WTC11 (cell line): ENCODE results near the gene MTUS2. TPM values are rescaled to one million over a fixed set of nuclear protein-coding genes. Genes with fewer than 3 reads are reported as not detected.

Source experiments
- ATAC-seq: fragments of 200-7000 bp; cut with Tn5 transposase; 2 replicates; pipeline ENCODE4 v1.10.0; 2021; ENCODE audit warnings: mild to moderate bottlenecking, moderate library complexity
- CTCF ChIA-PET: fragments of 300-600 bp; sonication (Branson Sonifier 250); formaldehyde crosslinking; loops from one replicate; lab custom pipeline; 2021; ENCODE audit warnings: antibody characterized with exemption; lab: Charles Lee
- POLR2A ChIA-PET: fragments of 350-600 bp; sonication (Branson Sonifier 250); formaldehyde crosslinking; loops from one replicate; lab custom pipeline; 2021; ENCODE audit warnings: antibody characterized with exemption; lab: Charles Lee
- DNase-seq: peaks from one replicate; pipeline ENCODE4 v3.0.0; 2021; ENCODE audit warnings: low spot score
- H3K27ac Mint-ChIP-seq: 2 replicates; pipeline ENCODE4 v1.8.0; 2021; ENCODE audit warnings: mixed read lengths
- H3K27me3 Mint-ChIP-seq: 2 replicates; pipeline ENCODE4 v1.8.0; 2021; ENCODE audit warnings: low read depth, mild to moderate bottlenecking, moderate library complexity, mixed read lengths
- H3K36me3 Mint-ChIP-seq: 2 replicates; pipeline ENCODE4 v1.8.0; 2021; ENCODE audit warnings: mixed read lengths
- H3K4me1 Mint-ChIP-seq: 2 replicates; pipeline ENCODE4 v1.8.0; 2022; ENCODE audit warnings: mixed read lengths
- H3K4me3 Mint-ChIP-seq: 2 replicates; pipeline ENCODE4 v1.8.0; 2021; ENCODE audit warnings: mild to moderate bottlenecking, moderate library complexity, mixed read lengths
- H3K9me3 Mint-ChIP-seq: 2 replicates; pipeline ENCODE4 v1.8.0; 2021; ENCODE audit warnings: mixed read lengths
- ATF2 ChIP-seq: sonication (generic); formaldehyde crosslinking; IDR thresholded peaks from 2 replicates; pipeline ENCODE4 v1.8.1; 2022; ENCODE audit warnings: low read depth, missing genetic modification reagents, borderline replicate concordance
- CBFB ChIP-seq: sonication (generic); formaldehyde crosslinking; IDR thresholded peaks from 2 replicates; pipeline ENCODE4 v1.8.1; 2022; ENCODE audit warnings: mild to moderate bottlenecking, low read depth, missing genetic modification reagents
- CREB1 ChIP-seq: sonication (generic); formaldehyde crosslinking; IDR thresholded peaks from 2 replicates; pipeline ENCODE4 v1.8.0; 2023; ENCODE audit warnings: mild to moderate bottlenecking, missing genetic modification reagents
- CREM ChIP-seq: sonication (generic); formaldehyde crosslinking; IDR thresholded peaks from 2 replicates; pipeline ENCODE4 v1.8.1; 2022; ENCODE audit warnings: mild to moderate bottlenecking, missing genetic modification reagents, moderate library complexity
- E2F5 ChIP-seq: sonication (generic); formaldehyde crosslinking; IDR thresholded peaks from 2 replicates; pipeline ENCODE4 v1.8.1; 2022; ENCODE audit warnings: mild to moderate bottlenecking, moderate library complexity, missing genetic modification reagents
- ETV6 ChIP-seq: sonication (generic); formaldehyde crosslinking; IDR thresholded peaks from 2 replicates; pipeline ENCODE4 v1.8.1; 2022; ENCODE audit warnings: mild to moderate bottlenecking, missing genetic modification reagents
- GABPB1 ChIP-seq: sonication (generic); formaldehyde crosslinking; IDR thresholded peaks from 2 replicates; pipeline ENCODE4 v1.8.1; 2023; ENCODE audit warnings: mild to moderate bottlenecking, missing genetic modification reagents
- GRHL2 ChIP-seq: fragments of 250-450 bp; sonication (Bioruptor Pico); IDR thresholded peaks from 2 replicates; pipeline ENCODE4 v1.8.0; 2022; ENCODE audit warnings: mild to moderate bottlenecking, moderate library complexity; ENCODE audit not compliant: insufficient replicate concordance, severe bottlenecking
- JAZF1 ChIP-seq: fragments of 250-450 bp; sonication (Bioruptor Pico); IDR thresholded peaks from 2 replicates; pipeline ENCODE4 v1.9.0; 2021; ENCODE audit warnings: moderate library complexity, mild to moderate bottlenecking, inconsistent platforms
- KAT7 ChIP-seq: sonication (generic); formaldehyde crosslinking; IDR thresholded peaks from 2 replicates; pipeline ENCODE4 v1.8.1; 2023; ENCODE audit warnings: missing genetic modification reagents, mild to moderate bottlenecking, borderline replicate concordance
- MLX ChIP-seq: sonication (generic); formaldehyde crosslinking; IDR thresholded peaks from 2 replicates; pipeline ENCODE4 v1.8.1; 2023; ENCODE audit warnings: mild to moderate bottlenecking, missing genetic modification reagents, moderate library complexity
- MXD4 ChIP-seq: fragments of 250-450 bp; sonication (Bioruptor Pico); IDR thresholded peaks from 2 replicates; pipeline ENCODE4 v1.8.0; 2021; ENCODE audit warnings: mild to moderate bottlenecking, moderate library complexity, borderline replicate concordance
- MYBL2 ChIP-seq: sonication (generic); formaldehyde crosslinking; IDR thresholded peaks from 2 replicates; pipeline ENCODE4 v1.8.1; 2023; ENCODE audit warnings: mild to moderate bottlenecking, moderate library complexity, missing genetic modification reagents
- NR1H2 ChIP-seq: sonication (generic); formaldehyde crosslinking; IDR thresholded peaks from 2 replicates; pipeline ENCODE4 v1.9.0; 2021; ENCODE audit warnings: mild to moderate bottlenecking, moderate library complexity, missing genetic modification reagents
- NR2C2 ChIP-seq: sonication (generic); formaldehyde crosslinking; IDR thresholded peaks from 2 replicates; pipeline ENCODE4 v1.8.0; 2022; ENCODE audit warnings: mild to moderate bottlenecking, missing genetic modification reagents
- RELA ChIP-seq: sonication (generic); formaldehyde crosslinking; IDR thresholded peaks from 2 replicates; pipeline ENCODE4 v1.8.1; 2022; ENCODE audit warnings: missing genetic modification reagents, mild to moderate bottlenecking, borderline replicate concordance
- TEAD1 ChIP-seq: sonication (generic); formaldehyde crosslinking; IDR thresholded peaks from 2 replicates; pipeline ENCODE4 v1.8.0; 2022; ENCODE audit warnings: mild to moderate bottlenecking, missing genetic modification reagents
- USF1 ChIP-seq: sonication (generic); formaldehyde crosslinking; IDR thresholded peaks from 2 replicates; pipeline ENCODE4 v1.8.0; 2022; ENCODE audit warnings: mild to moderate bottlenecking, missing genetic modification reagents
- ZBTB21 ChIP-seq: sonication (generic); formaldehyde crosslinking; IDR thresholded peaks from 2 replicates; pipeline ENCODE4 v1.8.1; 2023; ENCODE audit warnings: mild to moderate bottlenecking, missing genetic modification reagents, borderline replicate concordance
- ZMAT4 ChIP-seq: fragments of 250-450 bp; sonication (Bioruptor Pico); IDR thresholded peaks from 2 replicates; pipeline ENCODE4 v1.9.0; 2021; ENCODE audit warnings: mild to moderate bottlenecking
- ZNF138 ChIP-seq: sonication (generic); formaldehyde crosslinking; conservative IDR thresholded peaks from 2 replicates; pipeline ENCODE4 v1.8.1; 2022; ENCODE audit warnings: mild to moderate bottlenecking, moderate library complexity, missing genetic modification reagents
- ZNF281 ChIP-seq: sonication (generic); formaldehyde crosslinking; IDR thresholded peaks from 2 replicates; pipeline ENCODE4 v1.8.0; 2023; ENCODE audit warnings: mild to moderate bottlenecking, missing genetic modification reagents
- ZNF317 ChIP-seq: sonication (generic); formaldehyde crosslinking; IDR thresholded peaks from 2 replicates; pipeline ENCODE4 v1.8.1; 2023; ENCODE audit warnings: low read depth, mild to moderate bottlenecking, moderate library complexity, missing genetic modification reagents, borderline replicate concordance
- ZNF423 ChIP-seq: fragments of 250-450 bp; sonication (Bioruptor Pico); IDR thresholded peaks from 2 replicates; pipeline ENCODE4 v2.1.2; 2022; ENCODE audit warnings: mild to moderate bottlenecking, moderate library complexity
- ZNF425 ChIP-seq: fragments of 250-450 bp; sonication (Bioruptor Pico); conservative IDR thresholded peaks from 2 replicates; pipeline ENCODE4 v1.9.0; 2021; ENCODE audit warnings: mild to moderate bottlenecking
- total RNA-seq: library from RNA; stranded (reverse); gene quantifications from 3 replicates; pipeline ENCODE4 v1.2.3, GENCODE V29; 2021

MTUS2 gene
- total RNA-seq, 1 experiment from 2014 or later, result 0.22 TPM

GRCh38 chr13:29527916-29528315 lies 707.8 kb downstream of the MTUS2 start (continued):
- TF ChIP-seq ZNF317 (CRISPR knock-in tag) (no peak), KAT7 (CRISPR knock-in tag) (no peak), ZNF281 (CRISPR knock-in tag) (no peak), ZBTB21 (CRISPR knock-in tag) (no peak), ZNF138 (CRISPR knock-in tag) (no peak), GRHL2 (no peak), NR2C2 (CRISPR knock-in tag) (no peak), USF1 (no peak), CREB1 (CRISPR knock-in tag) (no peak), NR1H2 (no peak)

GRCh38 chr13:29529754-29530153 lies 709.6 kb downstream of the MTUS2 start:
- ChIA-PET CTCF (no interaction called here), POLR2A (no interaction called here)
- no peak for ATAC-seq
- Mint-ChIP-seq H3K27me3 (no peaks in the 10 kb centered on the region), H3K4me1 (no peaks in the 10 kb centered on the region), H3K27ac (no peak overlapping the region), H3K9me3 (no peaks in the 10 kb centered on the region), H3K4me3 (no peak overlapping the region), H3K36me3 (peaks cover 58% of the 10 kb centered on the region)
- DNase-seq, result no peak
- no peak for TF ChIP-seq MLX (CRISPR knock-in tag)
- no peak for TF ChIP-seq CBFB
- TF ChIP-seq ZNF281 (CRISPR knock-in tag), result no peak
- TF ChIP-seq ZNF423 (CRISPR knock-in tag), result no peak
- TF ChIP-seq ETV6, result no peak
- TF ChIP-seq GRHL2, result no peak
- no peak for TF ChIP-seq CREM
- no peak for TF ChIP-seq MYBL2 (CRISPR knock-in tag)
- TF ChIP-seq ZMAT4 (CRISPR knock-in tag), result no peak
- no peak for TF ChIP-seq ZNF425
- TF ChIP-seq TEAD1, result no peak
- no peak for TF ChIP-seq RELA (CRISPR knock-in tag)
- TF ChIP-seq JAZF1 (CRISPR knock-in tag), result no peak
- no peak for TF ChIP-seq E2F5 (CRISPR knock-in tag)
- no peak for TF ChIP-seq ATF2 (CRISPR knock-in tag)
- no peak for TF ChIP-seq GABPB1
- no peak for TF ChIP-seq MXD4 (CRISPR knock-in tag)
